HG03280 (cell line): ENCODE measurements around the gene GOLGA8T.
"Not testable (repeated sequence)": the region's sequence is repeated elsewhere in the genome, so short reads cannot be mapped to it uniquely, and the experiment has no call there.

Source experiments
- ATAC-seq: cut with Tn5 transposase; IDR thresholded peaks from one replicate; pipeline ENCODE4 v1.9.1; 2021; ENCODE audit warnings: mild to moderate bottlenecking, moderate library complexity; ENCODE audit not compliant: unreplicated experiment

Gene GOLGA8T, protein sequence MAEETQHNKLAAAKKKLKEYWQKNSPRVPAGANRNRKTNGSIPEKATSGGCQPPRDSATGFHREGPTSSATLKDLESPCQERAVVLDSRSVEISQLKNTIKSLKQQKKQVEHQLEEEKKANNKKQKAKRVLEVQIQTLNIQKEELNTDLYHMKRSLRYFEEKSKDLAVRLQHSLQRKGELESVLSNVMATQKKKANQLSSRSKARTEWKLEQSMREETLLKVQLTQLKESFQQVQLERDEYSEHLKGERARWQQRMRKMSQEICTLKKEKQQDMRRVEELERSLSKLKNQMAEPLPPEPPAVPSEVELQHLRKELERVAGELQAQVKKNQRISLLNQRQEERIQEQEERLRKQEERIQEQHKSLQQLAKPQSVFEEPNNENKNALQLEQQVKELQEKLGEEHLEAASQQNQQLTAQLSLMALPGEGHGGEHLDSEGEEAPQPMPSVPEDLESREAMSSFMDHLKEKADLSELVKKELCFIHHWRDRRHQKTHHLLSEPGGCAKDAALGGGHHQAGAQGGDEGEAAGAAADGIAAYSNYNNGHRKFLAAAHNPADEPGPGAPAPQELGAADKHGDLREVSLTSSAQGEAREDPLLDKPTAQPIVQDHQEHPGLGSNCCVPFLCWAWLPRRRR

GRCh38 chr15:30134751-30135150, at the start of gene GOLGA8T:
Gene GOLGA8T, plus strand, starts transcription at chr15:30135051. Its CDS starts 98 bp downstream, at chr15:30135149.
- not testable (repeated sequence) for ATAC-seq

DNA sequence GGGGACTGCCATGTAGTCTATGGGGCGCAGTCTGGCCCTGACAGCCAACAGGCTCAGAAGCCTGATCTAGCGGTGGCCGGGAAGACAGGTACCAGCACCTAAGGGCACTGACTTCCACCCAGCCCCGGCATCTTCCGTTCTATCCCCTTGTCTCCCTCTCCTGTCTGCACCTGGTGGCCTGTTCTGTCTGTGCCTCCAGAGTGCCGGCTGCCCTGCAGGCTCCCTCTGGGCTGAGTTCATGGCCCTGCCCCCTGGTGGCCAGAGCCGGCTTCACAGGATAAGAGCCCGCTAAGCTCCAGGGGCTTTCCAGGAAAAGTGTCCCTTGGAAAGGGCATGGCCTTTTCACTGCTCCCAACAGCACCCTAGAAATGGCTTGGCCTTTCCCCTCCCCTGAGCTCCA, 37.0 kb upstream of the GOLGA8T start:
- not testable (repeated sequence) for ATAC-seq

DNA sequence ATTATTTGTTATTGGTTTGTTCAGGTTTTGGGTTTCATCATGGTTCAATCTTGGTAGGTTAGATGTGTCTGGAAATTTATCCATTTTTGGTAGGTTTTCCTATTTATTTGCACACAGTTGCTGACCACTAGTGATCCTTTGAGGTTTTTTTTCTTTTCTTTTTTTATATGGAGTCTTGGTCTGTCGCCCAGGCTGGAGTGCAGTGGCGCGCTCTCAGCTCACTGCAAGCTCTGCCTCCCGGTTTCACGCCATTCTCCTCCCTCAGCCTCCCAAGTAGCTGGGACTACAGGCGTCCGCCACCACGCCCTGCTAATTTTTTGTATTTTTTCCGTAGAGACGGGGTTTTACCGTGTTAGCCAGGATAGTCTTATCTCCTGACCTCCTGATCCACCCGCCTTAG, 32.0 kb upstream of the GOLGA8T start:
- ATAC-seq: not testable (repeated sequence)

DNA sequence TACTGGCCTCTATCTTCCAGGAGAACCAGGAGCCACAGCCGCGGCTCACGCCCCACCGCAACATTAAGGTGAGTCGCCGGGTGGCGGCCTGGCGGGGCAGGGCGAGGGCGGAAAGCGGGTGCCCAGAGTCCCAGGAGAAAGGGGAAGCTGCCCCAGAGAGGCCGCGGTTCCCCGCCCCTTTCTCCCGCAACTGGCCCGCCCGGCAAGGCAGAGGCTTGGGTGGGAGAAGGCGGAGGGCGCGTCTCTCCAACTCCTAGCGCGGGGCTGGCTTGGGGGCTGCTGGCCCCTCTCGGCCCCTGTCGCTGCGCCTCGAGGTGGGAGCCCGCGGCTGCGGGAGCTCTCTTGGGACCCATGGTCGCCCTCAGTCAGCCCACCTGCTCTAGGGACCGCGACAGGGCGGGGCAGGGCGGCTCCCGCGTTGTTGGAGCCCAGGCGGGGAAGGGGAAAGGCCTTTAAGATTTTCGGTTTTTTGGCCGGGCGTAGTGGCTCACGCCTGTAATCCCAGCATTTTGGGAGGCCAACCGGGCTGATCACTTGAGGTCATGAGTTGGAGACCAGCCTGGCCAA, 30.8 kb upstream of the GOLGA8T start:
- not testable (repeated sequence) for ATAC-seq

DNA sequence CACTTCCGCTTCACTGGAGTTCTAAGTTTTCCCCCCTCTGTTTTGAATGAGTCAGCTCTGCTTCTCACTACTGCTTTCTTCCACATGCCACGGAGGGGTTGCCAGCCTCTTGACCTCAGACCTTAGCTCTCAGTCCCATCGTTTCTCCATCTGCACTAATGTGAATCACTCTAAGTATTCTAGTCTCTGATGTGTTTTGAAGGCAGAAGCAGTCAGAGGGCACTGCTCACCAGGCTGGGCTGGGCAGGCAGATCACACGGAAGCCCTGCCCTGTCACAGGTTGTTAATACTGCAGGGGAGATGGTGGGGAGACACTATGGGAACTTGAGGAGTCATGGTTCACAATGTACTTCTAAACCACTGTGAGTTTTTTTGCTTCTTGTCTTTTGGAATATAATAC, 24.3 kb upstream of the GOLGA8T start:
- not testable (repeated sequence) for ATAC-seq

DNA sequence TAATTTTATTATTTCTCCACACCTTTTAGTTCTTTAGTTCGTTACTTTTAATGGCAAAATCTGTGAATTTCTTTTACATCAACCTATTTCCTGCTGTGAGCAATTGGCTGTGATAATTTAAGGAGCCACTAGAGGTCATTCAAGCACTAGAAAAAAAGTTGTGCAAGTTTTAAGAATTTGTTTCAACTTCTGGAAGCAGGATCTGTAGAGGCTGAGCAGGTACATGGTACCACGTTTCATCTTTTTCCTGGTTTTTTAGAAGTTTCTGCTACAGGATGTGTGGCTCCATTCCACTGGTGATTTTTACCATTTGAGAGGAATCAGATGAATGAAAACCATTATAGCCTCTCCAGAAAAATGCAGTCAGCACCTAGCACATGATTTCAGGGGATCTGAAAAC, 4.8 kb upstream of the GOLGA8T start:
- ATAC-seq: not testable (repeated sequence)

DNA sequence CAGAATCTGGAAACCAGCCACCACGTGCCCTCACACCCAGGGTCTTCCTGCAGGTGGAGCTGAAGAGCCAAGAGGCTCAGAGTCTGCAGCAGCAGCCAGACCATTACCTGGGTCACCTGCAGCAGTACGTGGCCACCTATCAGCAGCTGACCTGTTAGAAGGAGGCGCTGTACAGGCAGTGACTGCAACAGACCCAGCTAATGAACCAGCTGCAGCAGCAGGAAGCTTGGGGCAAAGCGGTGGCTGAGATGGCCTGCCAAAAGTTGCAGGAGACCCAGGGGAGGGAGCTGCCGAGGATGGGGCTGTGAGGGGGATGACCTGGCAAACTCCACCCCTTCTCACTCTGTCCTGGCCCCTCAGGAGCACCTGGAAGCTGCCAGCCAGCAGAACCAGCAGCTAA, 8.4 kb downstream of the GOLGA8T start:
- ATAC-seq: not testable (repeated sequence)

- ATAC-seq: not testable (repeated sequence)
These were observed 15.0 kb downstream of the GOLGA8T start for GRCh38 chr15:30149891-30150290.

DNA sequence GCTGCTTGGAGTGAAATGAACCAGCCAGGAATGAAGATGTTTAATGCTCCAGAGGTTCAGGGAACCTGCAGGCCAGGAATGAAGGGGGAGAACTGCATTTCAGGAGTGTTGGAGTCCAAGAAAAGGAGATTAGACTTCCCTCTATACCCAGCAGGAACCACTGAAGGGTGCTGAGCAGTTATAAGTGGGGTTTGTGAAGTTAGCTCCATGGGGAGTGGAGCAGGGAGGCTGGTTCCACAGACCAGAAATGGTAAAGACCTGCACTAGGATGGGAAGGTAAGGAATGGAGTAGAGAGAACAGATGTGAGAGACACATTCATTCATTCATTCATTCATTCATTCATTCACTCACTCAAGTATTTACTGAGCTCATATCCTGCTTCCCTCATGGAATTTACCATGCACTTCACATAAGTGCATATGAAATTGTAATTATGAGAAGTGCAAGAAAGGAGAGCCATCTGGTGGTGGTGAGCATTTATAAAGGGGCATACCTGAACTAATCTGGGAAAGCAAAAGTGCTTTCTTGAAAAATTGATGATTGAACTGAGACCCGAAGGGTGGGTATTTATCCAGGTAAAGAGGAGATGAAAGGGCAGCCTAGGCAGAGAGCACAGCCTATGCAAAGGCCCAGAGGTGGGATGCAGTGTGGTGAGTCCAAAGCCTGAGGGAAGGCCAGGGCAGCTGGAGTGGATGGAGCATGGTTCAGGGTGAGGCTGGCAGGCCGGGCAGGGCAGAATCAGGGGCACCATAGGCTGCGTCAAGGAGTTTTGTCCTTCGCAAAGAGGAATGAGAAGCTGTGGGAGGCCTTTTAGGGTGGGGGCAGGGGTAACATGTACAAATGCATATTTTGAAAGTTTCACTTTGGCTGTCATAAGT, 27.9 kb downstream of the GOLGA8T start:
- ATAC-seq: not testable (repeated sequence)

DNA sequence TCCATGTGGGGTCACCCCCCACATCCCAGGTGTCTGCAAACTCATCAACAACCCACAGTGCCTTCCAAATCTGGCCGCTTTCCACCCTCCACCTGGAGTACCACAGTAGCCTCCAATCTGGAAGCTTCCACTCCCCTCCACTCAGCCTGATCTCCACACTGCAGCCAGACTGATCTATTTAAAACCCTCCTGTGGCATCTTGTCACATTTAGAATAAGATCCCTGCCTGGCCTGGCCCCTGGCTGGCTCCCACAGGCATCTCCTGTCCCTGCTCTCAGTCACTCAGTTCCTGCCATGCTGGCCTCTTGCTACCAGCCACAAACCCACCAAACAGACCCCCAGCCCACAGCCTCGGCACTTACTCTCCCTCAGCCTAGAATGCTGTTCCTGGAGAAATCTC, 28.9 kb downstream of the GOLGA8T start:
- ATAC-seq: not testable (repeated sequence)

- ATAC-seq: not testable (repeated sequence)
These were observed 29.4 kb downstream of the GOLGA8T start for GRCh38 chr15:30164257-30164656.

DNA sequence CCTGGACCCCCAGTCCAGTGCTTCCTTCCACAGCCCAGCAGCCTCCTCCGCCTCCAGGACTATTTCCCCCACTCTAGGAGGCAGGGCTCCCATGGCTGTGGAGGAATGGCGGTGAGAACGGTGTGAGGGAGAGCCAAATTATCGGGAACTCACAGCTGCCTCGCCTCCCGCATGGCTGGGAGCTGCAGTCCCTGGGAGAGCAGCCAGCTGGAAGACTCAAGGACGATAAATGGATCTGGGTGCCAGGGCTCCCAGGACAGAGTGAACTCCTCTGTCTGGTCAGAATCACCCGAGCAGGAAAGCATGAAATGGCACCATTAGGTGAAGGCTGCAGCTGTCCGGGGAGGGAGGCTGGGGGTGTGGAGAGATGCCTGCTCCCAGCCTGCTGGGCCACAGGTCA, 32.6 kb downstream of the GOLGA8T start:
- ATAC-seq: not testable (repeated sequence)

DNA sequence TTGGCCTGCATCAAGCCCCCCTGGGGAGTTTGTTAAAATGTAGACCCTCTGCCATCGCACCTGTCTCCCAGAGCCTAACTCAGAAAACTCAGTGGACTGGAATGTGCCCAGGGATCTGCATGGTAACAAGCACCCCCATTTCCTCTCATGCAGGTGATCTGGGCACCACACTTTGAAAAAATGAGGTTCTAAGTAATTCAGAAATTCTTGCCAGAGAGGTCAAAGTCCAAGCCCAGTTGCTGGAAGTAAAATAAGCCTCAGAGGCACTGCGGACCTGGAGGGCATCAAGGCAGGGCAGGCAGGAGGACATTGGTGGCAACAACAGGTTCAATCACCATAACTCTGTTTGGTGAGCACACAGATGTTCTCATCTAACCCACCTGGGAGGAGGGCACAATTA, 33.0 kb downstream of the GOLGA8T start:
- ATAC-seq: not testable (repeated sequence)

- not testable (repeated sequence) for ATAC-seq
These were observed 36.6 kb downstream of the GOLGA8T start for GRCh38 chr15:30171452-30171851.

DNA sequence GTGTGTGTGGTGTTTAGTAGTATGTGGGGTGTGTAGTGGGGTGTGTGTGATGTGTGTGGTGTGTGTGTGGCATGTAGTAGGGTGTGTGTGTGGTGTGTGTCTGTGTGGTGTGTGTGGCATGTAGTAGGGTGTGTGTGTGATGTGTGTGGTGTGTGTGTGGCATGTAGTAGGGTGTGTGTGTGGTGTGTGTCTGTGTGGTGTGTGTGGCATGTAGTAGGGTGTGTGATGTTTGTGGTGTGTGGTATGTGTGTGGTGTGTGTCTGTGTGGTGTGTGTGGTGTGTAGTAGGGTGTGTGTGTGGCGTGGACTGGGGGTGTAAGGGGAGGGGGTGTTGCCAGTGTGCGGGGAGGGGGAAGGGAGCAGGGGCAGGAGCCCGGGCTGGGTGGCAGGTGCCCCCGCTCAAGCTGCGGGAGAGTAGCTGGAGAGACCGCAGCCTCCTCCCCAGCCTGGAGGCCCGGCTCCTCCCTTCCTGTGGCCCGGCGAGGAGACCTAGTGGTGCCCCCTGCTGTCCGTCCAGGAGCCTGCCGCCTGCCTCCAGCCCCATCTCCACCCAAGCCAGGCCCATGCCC, 38.3 kb downstream of the GOLGA8T start:
- ATAC-seq: peak; percentile 62

- ATAC-seq: not testable (repeated sequence)
These were observed 40.4 kb downstream of the GOLGA8T start for GRCh38 chr15:30175291-30175690.

GRCh38 chr15:30176613-30177012, 41.8 kb downstream of the GOLGA8T start:
- ATAC-seq: not testable (repeated sequence)

DNA sequence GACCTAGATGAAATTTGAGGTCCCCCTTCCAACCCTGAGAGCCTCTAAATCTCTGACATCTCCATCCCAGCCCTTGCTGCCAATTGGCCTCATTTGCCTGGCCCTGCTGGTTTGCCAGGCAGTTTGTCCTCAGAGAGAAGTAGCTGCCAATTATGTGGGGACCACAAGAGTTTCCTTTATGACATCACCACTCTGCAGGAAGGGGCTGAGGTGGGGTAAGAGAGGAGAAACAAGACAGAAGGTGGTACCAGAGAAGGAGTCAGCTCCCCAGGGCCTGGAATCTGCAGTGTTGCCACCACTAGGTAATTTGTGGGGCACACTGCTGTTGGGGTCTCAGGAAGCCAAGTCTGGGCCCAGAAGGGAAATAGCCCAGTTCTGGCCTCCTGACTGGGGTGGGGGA, 45.0 kb downstream of the GOLGA8T start:
- not testable (repeated sequence) for ATAC-seq

DNA sequence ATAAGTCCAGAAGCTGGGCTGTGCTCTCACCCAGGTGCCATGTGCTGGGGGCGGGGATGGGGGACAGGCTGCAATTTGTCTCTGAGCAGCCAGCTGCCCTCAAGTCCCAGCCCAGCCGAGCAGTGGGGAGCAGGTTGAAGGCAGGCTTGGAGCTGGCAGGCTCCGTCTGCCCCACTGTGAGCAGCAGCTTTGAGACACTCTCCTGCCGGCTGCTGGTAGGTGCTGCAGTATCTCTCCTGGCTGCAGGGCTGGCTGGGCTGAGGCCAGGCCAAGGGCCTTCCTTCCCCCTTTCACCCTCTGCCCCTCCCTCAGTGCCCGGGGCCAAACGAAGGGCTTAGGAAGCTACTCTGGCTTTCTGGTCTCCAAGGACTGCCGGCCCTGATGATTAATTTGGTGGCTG, 50.6 kb downstream of the GOLGA8T start:
- not testable (repeated sequence) for ATAC-seq

DNA sequence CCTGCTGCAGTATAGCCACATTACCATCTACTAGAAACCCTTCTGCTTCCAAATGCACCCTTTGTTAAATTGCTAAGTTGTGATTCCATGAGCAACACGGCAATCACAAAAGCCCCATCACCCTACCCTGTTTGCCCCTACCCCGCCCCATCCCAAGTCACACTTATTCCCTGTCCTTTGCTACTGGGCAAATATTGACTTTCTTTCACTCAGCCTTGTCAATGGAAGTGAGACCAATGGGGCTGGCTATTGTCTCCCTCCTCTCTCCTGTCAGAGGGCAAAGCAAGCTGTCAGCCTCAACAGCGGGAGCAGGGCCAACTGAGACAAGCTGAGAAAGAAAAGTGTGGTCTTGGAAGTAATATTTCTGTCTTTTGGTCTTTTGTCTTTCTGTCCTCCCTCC, 52.6 kb downstream of the GOLGA8T start:
- ATAC-seq: not testable (repeated sequence)
